Ascending aorta (tissue), 2 donors: ENCODE results near the gene VOPP1. TPM values are rescaled to one million over a fixed set of nuclear protein-coding genes. Genes with fewer than 3 reads are reported as not detected.

ENCODE experiments used
- DNase-seq, 2 donors: peaks; one replicate each; pipeline ENCODE4 v3.0.0-alpha.2; 2019; ENCODE audit warnings: low spot score in 2 of 2
- H3K27ac ChIP-seq, 2 donors: fragments of 200-600 bp; sonication (generic); one replicate each; pipeline ENCODE4 v1.5.1; 2016 to 2017; ENCODE audit warnings: mild to moderate bottlenecking in 1 of 2
- H3K27me3 ChIP-seq: fragments of 200-600 bp; sonication (generic); one replicate; pipeline ENCODE4 v1.5.1; 2017
- H3K36me3 ChIP-seq, 2 donors: fragments of 200-600 bp; sonication (generic); one replicate each; pipeline ENCODE4 v1.5.1; 2016
- H3K4me1 ChIP-seq, 2 donors: fragments of 200-600 bp; sonication (generic); one replicate each; pipeline ENCODE4 v1.5.1; 2016 to 2017; ENCODE audit warnings: mild to moderate bottlenecking in 1 of 2
- H3K4me3 ChIP-seq, 2 donors: fragments of 200-600 bp; sonication (generic); one replicate each; pipeline ENCODE4 v1.5.1; 2016 to 2017; ENCODE audit warnings: mild to moderate bottlenecking in 1 of 2
- H3K9me3 ChIP-seq, 2 donors: fragments of 200-600 bp; sonication (generic); one replicate each; pipeline ENCODE4 v1.5.1; 2016
- CTCF ChIP-seq, 3 experiments: fragments of 200-600 bp in 2 of 3; fragments of 450-650 bp in 1 of 3; sonication (generic) in 2 of 3; IDR thresholded peaks; one replicate each; pipeline ENCODE4 v1.5.1; 2016 to 2019; ENCODE audit warnings: antibody characterized with exemption in 3 of 3, mild to moderate bottlenecking in 1 of 3, moderate library complexity in 1 of 3
- intact Hi-C: fragments of 100-400 bp; cut with DNase I; formaldehyde crosslinking; loops from one replicate; pipeline ENCODE4 v1.15.1; 2023
- total RNA-seq: library from RNA; depleted of rRNA; stranded (reverse); fragments of >200 nt; gene quantifications from one replicate; pipeline ENCODE4 v1.1.0, GENCODE V29; 2016

VOPP1 gene
- total RNA-seq, 1 donor from 2014 or later: 78.8 TPM

- Histone ChIP-seq H3K36me3 (no peaks in the 10 kb centered on the region), H3K27me3 (no peaks in the 10 kb centered on the region), H3K4me1 (no peaks in the 10 kb centered on the region), H3K9me3 (no peaks in the 10 kb centered on the region), H3K27ac (no peak overlapping the region), H3K4me3 (no peak overlapping the region)
- intact Hi-C loops: no loop called here
- TF ChIP-seq CTCF (IDR thresholded peaks at IDR 0.05): no peak
- no peak for DNase-seq
Observed at GRCh38 chr7:55592492-55592891, 20.2 kb upstream of the VOPP1 start.

DNA sequence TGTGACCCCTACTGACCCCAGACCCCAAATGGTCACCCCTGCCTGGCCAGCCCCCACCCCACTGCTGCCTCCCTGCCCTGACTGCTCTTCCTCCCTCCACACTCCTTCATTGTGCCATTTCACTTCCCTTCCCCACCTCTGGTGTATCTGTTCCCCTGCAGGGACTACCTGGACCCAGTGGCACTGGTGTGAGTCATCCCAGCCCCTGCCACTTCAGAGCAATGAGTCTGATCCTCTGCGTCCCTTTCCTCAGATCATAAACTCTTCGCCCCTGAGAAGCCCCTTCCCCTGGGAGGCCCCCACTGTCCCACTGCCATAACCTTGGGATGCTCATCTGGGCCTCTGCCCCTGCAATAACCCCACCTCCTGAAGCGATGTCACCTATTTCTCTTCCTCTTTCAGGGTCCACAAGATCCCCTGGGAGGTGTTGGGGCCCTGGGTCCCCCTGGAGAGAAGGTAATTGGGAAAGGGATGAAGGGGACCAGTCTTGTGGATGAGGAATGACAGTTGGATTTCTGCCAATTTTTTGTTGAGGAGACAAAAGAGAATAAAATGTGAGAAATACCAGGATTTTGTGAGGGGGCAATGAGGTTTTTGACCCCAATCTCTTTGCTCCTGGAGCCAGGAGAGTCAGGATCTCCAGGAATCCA lies 19.1 kb upstream of the VOPP1 start:
- no peak for DNase-seq
- H3K27ac ChIP-seq: no peak overlapping the region
- no peak overlapping the region for H3K4me3 ChIP-seq
- no peaks in the 10 kb centered on the region for H3K36me3 ChIP-seq
- no peaks in the 10 kb centered on the region for H3K27me3 ChIP-seq
- no peaks in the 10 kb centered on the region for H3K9me3 ChIP-seq
- TF ChIP-seq CTCF (IDR thresholded peaks at IDR 0.05): no peak
- H3K4me1 ChIP-seq: no peaks in the 10 kb centered on the region
- intact Hi-C loops: no loop called here

- intact Hi-C loops: no loop called here
Observed at GRCh38 chr7:55590517-55591281, 18.4 kb upstream of the VOPP1 start.

DNA sequence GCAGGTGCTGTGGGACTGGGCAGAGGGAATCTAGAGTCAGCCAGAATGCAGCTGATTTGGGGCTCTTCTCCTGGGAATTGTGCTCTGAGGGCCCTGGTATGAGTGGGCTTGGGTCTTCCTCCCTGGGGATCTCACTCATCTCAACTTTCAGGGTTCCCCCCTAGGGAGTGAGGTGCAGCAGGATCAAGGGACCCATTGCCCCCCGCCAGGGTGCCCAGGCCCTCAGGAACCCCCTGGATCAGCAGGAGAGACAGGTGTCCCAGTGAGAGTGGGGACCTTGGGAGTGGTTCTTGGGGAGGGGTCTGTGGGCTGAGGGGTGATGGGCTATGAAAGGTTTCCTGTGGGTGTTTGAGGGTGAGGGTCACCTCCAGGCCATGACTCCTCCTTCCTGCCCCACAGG lies 17.6 kb upstream of the VOPP1 start:
- intact Hi-C loops: no loop called here
- H3K27me3 ChIP-seq: no peaks in the 10 kb centered on the region
- H3K4me3 ChIP-seq: no peak overlapping the region
- H3K27ac ChIP-seq: no peak overlapping the region
- H3K9me3 ChIP-seq: no peaks in the 10 kb centered on the region
- no peak for TF ChIP-seq CTCF (IDR thresholded peaks at IDR 0.05)
- no peak for DNase-seq
- H3K36me3 ChIP-seq: no peaks in the 10 kb centered on the region
- no peaks in the 10 kb centered on the region for H3K4me1 ChIP-seq

More at GRCh38 chr7:55590517-55591281, 18.4 kb upstream of the VOPP1 start:
- H3K36me3 ChIP-seq: no peaks in the 10 kb centered on the region
- no peak overlapping the region for H3K4me3 ChIP-seq
- no peaks in the 10 kb centered on the region for H3K4me1 ChIP-seq
- H3K27me3 ChIP-seq: no peaks in the 10 kb centered on the region
- no peak for DNase-seq
- no peaks in the 10 kb centered on the region for H3K9me3 ChIP-seq
- no peak overlapping the region for H3K27ac ChIP-seq
- no peak for TF ChIP-seq CTCF (IDR thresholded peaks at IDR 0.05)

- intact Hi-C loops: no loop called here
- Histone ChIP-seq H3K27me3 (no peaks in the 10 kb centered on the region), H3K36me3 (no peaks in the 10 kb centered on the region), H3K4me1 (no peaks in the 10 kb centered on the region), H3K9me3 (no peaks in the 10 kb centered on the region), H3K4me3 (no peak overlapping the region), H3K27ac (no peak overlapping the region)
- DNase-seq: no peak
- TF ChIP-seq CTCF (IDR thresholded peaks at IDR 0.05): no peak
Observed at GRCh38 chr7:55588976-55589604, 16.8 kb upstream of the VOPP1 start.
